Hematopoietic multipotent progenitor cell (in vitro differentiated cells): Measurements from ENCODE around the gene PPHLN1. TPM values are rescaled to one million over a fixed set of nuclear protein-coding genes. Genes with fewer than 3 reads are reported as not detected.

Source experiments
- DNase-seq, 3 donors: peaks; one replicate each; pipeline ENCODE4 v3.0.0-alpha.2; 2011 to 2015; ENCODE audit warnings: low read depth in 2 of 3, low spot score in 2 of 3
- small RNA-seq: library from RNA; depleted of rRNA; stranded (forward); fragments of <200 nt; gene quantifications from one replicate; pipeline ENCODE3, GENCODE V24; 2012
- total RNA-seq: library from RNA; depleted of rRNA; stranded (reverse); fragments of >200 nt; gene quantifications from one replicate; pipeline ENCODE4 v1.2.3, GENCODE V29; 2012

Gene PPHLN1
- total RNA-seq, 1 donor = 30.7 TPM

DNA sequence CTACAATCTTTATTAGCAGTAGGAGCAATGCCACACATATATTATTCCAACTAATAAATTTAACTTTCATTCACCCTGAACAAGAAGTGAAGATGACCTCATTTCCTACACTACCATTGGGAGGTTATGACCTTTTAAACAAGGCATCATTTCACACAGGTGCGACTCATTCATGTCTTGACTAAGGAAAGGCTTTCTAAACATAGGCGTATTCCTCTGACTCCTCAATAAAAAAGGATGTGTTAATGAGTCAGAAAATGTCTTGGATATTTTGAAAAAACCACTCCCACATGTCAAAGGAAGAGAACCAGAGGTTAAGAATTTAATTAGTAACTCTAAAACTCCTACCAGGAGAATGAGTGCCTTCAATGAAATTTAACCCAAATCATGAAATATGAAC, 148.4 kb downstream of the PPHLN1 start:
- DNase-seq = no peak

DNA sequence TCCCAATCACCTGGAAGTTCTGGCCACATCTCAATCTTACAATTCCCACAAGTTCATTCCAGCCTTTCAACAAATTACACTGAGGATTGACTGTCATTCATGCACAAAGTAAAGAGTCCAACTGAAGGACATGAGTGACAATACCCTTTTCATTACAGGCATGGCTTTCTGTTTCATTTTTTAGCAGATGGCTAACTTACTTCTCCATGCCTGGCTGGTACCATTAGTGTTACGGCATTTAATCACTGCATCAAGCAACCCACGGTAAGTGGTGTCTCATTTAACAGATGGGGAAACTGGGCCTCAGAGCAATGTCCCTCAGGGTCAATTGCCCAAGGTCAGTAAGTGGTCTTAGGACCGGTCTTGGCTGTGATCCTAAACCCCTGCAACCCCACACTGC, 149.1 kb downstream of the PPHLN1 start:
- DNase-seq = no peak

DNA sequence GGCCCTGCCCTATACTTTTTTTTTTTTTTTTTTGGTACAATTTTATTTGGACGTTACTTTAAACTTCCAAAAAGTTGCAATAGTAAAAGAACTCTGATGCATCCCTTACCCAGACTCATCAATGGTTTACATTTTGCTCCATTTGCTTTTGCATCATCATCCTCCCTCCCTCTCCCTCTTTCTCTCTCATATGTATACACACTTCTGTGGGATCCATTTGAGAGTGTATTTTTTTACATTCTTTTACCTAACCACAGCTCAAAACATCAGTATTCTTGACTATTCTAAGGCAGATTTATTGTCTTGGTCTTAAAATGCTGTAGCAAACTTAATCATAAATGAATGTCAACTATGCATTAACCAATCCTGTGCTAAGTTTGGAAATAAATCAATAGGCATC, 152.0 kb downstream of the PPHLN1 start:
- no peak for DNase-seq

DNA sequence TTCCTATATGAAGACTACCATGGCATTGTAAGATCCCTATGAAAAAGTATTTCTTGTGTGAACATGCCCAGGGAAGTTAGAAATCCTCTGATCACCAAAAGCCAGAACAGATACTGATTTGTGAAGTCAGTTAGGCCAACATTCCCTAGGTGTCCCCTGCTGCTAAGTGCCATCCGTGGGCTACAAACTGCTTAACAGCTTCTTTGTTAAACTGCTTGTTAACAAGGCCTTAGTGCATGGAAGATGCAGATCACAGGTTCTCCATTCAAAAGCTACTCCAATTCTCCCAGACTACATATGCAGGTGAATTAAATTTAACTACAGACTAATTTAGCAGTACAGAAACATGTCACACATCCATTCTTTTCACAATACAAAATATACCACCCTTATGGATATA, 155.4 kb downstream of the PPHLN1 start:
- no peak for DNase-seq

DNA sequence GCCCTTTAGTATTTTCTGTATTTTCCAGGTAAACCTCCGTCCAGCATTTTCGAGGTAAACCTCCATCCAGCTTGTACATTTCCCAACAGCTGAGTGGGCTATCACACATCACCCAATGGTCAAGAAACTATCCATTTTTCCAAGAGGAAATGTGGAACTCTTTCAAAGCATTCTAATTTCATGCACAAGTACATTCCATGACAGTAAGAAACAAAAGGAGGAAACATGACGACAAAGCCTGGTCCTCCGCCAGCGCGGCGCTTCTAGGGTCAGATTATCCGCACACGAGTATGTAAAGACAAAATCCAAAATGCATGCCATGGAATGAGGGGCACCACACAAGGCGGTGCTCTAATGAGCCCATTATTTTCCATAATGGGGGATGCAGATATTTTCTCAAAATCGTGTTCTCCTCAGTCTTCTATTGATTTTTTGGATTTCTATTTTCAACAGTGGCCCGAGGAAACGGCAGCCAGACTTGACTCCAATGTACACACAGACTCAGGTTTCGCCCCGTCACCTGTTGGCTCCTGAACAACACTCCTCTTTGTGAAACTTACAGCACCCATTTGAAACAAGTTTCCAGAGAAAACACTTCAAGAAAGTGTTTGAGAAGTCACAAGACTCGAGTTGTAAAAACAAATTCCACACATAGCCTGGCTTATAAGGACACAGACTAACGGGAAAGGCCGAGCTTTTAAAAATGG, 156.2 kb downstream of the PPHLN1 start:
- DNase-seq = peak in 1 of 3 donors; percentile 19

DNA sequence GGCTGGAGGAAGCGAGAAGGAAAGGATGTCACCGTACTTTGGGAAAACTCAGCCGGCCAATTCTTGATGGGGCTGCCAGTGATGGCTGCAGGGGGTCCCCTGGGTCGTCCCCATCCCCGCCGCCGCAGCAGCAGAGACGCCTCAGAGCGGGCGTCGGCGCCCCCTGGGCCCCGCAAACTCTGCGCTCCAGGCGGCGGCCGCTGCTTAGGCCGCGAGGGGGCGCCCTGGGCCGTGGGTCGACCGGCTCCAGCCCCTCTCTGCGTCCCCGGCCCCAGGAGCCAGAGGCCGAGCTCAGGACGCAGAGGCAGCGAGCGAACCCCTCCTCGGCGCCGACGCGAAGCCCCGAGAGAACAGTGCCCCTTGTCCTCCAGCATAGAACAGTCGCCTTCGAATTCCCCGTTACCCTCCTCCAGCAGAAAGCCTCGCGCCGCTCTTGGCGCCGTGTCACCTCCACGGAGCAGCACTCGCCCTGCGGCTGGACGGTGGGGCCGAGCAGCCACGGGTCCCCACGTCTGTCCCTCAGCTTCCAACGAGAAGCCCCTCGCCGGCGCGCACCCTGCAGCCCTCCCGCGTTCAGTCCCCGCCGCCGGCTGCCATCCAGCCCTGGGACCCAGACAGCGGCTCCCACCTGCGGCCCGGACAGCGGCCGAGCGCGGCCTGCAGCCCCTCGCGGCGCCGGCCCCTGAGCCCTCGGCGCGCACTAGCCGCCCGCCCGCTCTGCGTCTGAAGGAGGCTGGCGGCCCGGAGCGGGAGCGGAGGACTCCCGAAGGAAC, 157.0 kb downstream of the PPHLN1 start:
- DNase-seq = peak in 2 of 3 donors; percentile 71 to 74

DNA sequence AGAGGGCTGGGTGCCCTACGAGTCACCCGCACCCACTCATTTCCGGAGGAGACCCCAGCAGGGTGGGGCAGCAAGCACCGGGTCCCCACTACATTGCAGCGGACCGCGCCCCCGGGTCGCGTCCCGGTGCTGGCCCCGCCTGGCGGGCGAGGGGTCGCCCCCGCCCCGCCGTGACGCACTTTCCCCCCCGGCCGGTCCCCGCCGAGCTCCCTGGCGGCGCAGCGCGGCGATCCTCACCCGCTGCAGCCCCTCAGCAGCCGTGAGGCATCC, 157.5 kb downstream of the PPHLN1 start:
- DNase-seq = peak in 2 of 3 donors; percentile 28 to 39

GRCh38 chr12:42484996-42485395, 159.0 kb downstream of the PPHLN1 start:
- DNase-seq = peak in 1 of 3 donors; percentile 13

- no peak for DNase-seq
Measured at GRCh38 chr12:42485823-42486222, 159.9 kb downstream of the PPHLN1 start.

GRCh38 chr12:42486407-42486806, 160.4 kb downstream of the PPHLN1 start:
- DNase-seq = no peak

DNA sequence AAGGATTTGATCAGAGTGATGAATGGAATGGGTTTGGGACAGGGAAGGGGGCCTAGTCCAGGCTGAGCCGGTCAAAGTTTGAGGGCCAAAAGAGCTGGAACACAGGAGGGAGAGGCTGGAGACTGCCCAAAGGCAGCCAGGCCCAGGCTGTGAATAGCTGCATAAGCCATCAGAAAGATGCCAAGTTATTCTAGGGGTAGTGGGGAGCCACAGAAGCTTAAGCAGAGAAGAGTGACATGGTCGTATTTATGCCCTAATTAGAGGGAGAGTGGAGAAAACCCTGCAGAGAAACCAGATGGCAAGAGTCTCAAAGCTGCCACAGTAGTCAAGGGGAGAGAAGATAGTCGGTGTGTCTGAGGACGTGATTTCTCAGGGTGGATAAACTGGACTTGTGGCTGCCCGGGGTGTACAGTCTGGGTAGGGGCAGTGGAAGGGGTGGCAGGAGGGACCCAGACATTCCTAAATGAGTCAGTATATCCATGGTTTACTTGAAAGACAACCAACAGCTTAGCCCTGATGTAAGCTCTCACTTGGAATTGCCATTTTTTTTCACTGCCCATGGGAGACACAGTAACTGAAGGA, 164.4 kb downstream of the PPHLN1 start:
- DNase-seq = no peak

Small RNA genes within 50 kb of the gene (small RNA-seq; reads per million reads assigned to genes)
- gene MIR7851 (not detected), gene RF00019 (not detected), gene RF00090 (not detected), gene RNU6-249P (not detected)

Other genes starting within 250 kb of the PPHLN1 start
- gene GXYLT1, start 181.3 kb upstream of the PPHLN1 start, total RNA-seq = 3.0 TPM
- 10.5 TPM for gene YAF2, start 87.9 kb upstream of the PPHLN1 start, total RNA-seq
- gene ZCRB1, start 73 bp upstream of the PPHLN1 start, total RNA-seq = 11.6 TPM